GM18520 (cell line): ENCODE results near the gene ANTXR1.

Experiments
- ATAC-seq: cut with Tn5 transposase; IDR thresholded peaks from one replicate; pipeline ENCODE4 v1.9.1; 2021; ENCODE audit not compliant: unreplicated experiment

ANTXR1 gene

DNA sequence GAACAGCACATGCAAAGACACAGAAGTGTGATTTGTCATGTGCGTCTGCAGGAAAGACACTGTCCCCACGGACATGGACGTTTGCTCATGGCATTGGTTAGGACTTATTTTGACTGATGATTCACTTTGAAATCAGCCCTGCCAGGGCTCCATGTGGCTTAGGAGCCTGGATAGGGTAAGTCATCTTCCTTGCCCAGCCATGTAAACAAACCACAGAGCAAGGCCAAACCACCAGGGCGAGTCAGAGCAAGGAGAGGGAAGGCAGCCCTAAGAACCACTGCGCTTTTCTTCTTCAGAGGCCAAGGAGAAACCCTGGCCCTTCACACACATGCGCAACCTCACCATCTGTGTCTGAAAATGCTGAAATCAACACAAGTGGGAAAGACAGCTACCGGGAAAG is 285.3 kb downstream of the ANTXR1 start:
- ATAC-seq = no peak

DNA sequence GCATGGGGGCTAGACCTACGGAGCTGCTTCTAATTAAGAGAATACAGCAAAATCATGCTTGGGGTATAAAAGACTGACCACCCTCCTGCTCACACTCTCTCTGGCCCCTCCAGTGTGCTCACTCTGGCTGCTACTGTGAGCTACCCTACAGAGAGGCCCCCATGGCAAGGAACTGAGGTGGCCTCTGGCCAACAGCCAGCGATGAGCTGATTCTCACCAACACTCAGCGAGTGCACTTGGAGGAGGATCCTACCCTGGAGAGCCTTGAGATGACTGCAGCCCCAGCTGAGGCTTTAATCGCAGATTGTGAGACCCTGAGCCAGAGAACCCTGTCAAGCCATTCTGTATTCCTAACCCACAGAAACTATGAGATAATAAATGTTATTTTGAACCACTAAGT is 285.9 kb downstream of the ANTXR1 start:
- no peak for ATAC-seq
